HG02642 (cell line): ENCODE results near the gene SLC9A9.

ENCODE experiments used
- ATAC-seq: cut with Tn5 transposase; IDR thresholded peaks from one replicate; pipeline ENCODE4 v1.9.1; 2021; ENCODE audit warnings: mild to moderate bottlenecking; ENCODE audit not compliant: unreplicated experiment, poor library complexity

Gene SLC9A9

DNA sequence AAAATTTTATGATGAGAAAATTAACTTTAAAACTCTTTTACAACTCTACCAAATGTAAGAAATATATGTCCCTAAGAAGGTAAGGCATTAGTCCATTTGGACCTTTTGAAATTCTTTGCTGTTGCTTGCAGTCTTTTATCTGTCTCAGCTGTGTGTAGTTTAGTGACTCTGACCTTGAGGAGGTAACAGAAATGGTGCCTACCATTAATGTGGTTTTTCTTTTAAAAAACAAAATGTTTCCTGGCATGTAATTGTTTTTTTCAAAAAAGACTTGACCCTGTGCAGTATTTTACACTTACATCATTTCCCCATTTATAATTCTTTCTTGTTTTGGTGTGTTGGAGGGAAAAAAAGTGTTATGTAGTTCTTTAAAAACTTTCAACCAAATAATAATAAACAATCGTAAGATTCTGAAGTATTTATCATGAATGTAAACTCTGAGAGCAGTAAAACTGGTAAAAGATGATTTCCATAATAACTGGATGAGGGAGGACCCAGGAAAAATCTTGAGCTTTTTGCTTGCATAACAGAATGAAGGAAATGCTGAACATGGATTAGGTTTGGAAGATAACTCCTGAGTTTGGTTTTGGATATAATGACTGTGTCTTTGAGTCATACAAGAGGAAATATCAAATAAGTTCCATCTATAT lies 503.6 kb downstream of the SLC9A9 start:
- ATAC-seq: no peak

- no peak for ATAC-seq
Measured at GRCh38 chr3:143343944-143344343, 504.3 kb downstream of the SLC9A9 start.

GRCh38 chr3:143343031-143343430 lies 505.2 kb downstream of the SLC9A9 start:
- ATAC-seq: no peak

DNA sequence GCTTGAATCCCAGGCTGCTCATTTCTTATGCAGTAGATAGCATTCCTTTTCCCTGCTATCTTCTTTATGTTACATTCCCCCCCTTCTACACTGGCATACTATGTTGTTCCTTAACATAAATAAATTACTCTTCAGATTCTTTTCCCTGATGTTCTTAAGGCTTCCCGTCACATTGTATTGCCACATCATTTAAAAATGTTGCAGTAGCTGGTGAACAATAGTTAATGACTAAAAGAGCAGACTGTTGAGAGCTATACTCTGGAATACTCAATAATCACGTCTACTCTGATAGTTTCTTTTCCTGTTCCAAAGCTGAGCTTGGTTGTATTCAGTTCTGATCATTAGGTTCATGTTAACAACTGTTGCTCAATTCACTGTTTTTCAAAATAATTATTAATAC lies 508.8 kb downstream of the SLC9A9 start:
- no peak for ATAC-seq

GRCh38 chr3:143337387-143337786 lies 510.9 kb downstream of the SLC9A9 start:
- ATAC-seq: no peak

GRCh38 chr3:143334231-143334630 lies 514.0 kb downstream of the SLC9A9 start:
- ATAC-seq: no peak

GRCh38 chr3:143333367-143333766 lies 514.9 kb downstream of the SLC9A9 start:
- ATAC-seq: no peak

DNA sequence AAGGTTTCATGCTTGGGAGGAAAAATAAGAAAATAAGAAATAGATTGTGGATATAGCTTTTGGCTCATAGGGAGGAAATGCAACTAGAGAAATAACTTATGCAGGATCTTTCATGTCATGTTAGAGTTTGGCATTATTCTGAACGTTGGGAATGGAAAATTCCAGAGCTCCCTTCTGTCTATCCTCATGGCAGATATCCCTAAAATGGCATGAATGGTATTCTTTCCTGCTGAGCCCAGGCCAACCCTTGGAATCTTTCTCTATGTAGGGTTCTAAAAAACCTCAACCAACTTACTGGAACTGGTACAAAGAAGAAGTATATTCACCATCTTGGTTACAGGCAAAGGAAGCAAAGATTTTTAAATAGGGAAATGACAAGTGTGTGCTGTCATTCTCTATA lies 516.2 kb downstream of the SLC9A9 start:
- no peak for ATAC-seq

DNA sequence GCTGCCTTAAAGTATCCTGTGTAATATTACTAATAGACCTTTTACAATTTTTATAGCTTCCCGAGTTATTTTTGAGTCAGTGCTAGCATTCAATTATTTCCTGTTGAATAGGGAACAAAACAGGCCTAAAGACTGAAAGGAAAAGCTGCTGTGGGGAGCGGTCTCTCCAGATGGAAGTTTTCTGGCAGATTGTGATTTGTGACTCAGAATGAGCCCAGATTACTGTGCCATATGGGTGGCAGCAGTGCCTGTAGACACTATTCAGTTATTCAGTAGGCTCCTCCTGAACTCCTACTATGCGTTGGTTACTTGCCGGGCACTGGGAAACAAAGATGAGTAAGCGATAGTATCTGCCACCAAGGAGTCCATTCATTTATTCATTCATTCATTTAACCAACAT lies 516.9 kb downstream of the SLC9A9 start:
- ATAC-seq: no peak

DNA sequence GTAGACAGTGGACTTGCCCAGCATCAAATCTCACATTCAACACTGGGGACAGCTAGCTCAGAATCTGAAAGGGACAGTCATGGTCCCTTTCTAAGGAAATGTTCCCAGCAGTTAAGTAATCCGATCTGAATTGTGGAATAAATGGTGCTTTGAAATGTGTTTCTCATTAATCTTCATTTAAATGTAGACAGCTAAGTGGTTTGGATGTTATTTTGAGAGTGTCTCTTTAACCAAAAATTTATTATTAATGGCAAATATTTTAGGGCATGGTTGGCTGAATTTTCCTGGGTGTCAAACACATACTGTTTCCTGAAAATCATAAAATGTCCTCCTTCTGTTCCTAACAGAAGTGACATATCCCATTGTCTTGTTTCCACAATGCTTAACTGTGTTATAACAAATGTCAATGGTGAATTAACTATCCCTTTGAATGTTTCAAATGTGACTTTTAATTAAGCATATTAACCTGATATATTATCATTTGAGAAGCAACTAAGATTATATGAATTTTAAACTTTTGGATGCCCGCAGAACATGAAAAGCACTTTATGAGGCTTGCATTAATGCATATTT lies 517.9 kb downstream of the SLC9A9 start:
- no peak for ATAC-seq

GRCh38 chr3:143329567-143330211 lies 518.6 kb downstream of the SLC9A9 start:
- ATAC-seq: no peak

DNA sequence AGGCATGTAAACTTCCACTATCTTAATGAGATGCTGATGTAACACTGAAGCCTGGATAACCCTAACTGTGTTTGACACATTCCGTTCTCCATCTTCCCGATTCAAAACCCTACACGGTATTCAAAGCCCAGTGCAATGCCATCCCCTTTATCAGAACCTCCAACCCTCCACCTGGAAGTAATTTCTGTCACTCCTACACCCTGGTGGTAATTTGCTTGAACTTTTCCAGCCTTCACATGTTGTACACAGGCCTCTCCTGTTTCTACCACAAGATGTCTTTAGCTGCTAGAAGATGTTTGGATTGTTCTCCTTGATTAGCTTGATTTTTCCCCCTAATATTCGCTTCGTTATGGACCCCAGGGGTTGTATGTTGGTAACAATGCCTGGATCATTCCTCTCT lies 519.8 kb downstream of the SLC9A9 start:
- ATAC-seq: no peak

- no peak for ATAC-seq
Measured at GRCh38 chr3:143326983-143327778, 521.1 kb downstream of the SLC9A9 start.

DNA sequence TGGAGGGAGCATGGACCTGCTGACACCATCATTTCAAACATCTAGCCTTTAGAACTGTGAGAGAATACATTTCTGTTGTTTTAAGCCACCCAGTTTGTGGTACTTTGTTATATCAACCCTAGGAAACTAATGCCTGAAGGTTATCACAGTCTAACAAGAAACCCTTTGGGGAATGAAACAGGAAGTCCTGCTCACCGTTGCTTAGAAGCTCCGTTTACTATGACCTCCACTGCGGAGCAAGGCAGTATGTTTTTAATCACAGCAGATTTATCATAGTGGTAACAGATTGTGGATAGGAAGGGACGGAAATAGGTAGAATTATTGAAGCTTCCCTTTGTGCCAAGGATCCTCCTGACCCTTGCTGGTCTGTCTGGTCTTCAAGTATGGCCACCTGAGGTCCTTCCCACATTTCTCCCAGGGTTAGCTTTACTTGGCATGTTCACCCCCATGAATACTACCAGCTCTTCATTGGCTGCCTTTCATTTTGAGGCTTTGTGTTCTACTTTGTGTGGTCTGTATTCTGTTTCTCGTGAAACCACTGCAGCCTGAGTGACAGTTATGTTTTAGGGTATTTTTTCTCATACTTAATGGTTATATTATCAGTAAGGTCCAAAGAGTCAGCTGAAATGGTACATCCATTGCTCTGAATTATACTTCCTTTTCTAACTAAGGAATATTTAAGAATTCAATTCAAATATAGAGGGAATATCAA lies 527.1 kb downstream of the SLC9A9 start:
- no peak for ATAC-seq

DNA sequence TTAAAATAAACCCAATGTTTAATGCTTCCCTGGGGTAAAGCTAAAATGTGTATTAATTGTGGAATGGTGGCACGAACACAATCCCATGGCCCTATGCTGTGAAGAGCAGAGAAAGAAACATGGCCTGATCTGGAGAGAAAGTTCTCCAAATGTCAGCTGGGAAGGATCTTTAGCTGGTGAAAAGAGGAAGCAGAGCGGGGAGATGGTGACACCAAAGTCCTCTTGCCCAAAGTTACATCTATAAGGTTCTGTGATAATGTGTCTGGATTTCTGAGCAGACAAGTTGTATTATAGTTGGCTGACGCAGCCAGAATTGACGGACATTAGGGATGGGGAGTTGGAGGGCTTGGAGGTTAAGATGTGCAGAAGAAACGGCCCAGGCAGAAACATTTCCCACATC lies 532.5 kb downstream of the SLC9A9 start:
- no peak for ATAC-seq

- ATAC-seq: no peak
Measured at GRCh38 chr3:143314251-143315093, 533.8 kb downstream of the SLC9A9 start.

GRCh38 chr3:143313893-143314188 lies 534.4 kb downstream of the SLC9A9 start:
- ATAC-seq: no peak

DNA sequence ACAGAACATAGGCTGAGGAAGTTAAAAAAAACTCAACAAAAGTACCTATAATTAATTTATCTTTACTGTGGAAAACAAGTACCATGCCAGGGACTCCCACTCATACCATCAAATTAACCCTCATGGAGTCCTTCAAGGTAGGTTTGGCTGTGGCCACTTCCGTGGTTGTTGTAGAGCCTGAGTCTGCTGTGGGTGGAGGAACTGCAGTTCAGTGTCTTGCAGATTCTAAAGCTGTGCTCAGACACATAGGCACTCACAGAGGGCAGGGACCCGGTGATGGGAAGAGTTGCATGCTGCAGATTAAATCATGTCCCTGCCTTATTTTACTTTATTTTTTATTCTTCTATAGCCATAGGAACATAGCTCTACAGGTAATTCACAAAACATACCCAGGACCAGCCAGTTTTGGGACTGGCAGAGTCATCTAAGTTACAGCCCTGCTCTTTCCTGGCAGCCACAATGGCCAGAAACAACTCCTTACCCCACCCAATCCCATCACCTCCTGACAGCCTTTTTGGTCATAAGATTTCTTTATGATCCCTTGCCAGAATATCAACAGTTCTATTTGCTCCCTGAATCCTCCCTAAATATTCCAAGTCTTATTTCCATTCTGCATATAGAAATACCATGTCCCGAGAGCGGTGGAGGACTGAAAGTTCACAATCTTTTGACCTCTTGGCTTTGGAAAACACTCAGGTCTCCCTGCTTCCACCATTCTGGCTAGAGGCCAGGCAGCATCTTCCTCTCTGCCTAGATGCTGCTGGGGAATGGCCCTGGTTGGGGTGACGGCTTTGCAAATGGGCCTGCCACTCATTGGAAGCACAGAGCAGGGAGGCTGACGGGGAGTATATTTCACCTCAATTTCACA lies 535.0 kb downstream of the SLC9A9 start:
- no peak for ATAC-seq

DNA sequence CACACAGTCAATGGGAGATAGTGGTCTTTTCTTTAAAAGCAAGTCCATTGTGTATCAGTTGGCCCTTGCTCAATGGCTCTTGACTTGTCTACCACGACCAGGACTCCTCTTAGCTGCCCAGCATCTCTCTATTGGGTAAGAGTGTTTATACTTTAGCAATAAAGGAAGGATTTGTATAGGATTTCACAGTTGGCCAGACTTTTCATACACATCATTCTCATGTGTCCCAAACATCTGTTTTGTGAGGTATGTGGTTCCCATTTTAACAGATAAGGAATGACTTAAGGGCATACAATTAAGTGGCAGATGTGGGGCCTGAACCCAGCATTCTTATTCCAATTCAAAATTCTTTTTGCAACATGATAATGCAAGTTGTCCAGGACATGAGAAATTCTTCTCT lies 537.2 kb downstream of the SLC9A9 start:
- no peak for ATAC-seq
